Tibial nerve (tissue), 4 donors: ENCODE measurements around the gene TBC1D24. TPM values are rescaled to one million over a fixed set of nuclear protein-coding genes. Genes with fewer than 3 reads are reported as not detected.
A peak's percentile ranks its signal among the peaks of the same experiment; 100 is the strongest.

Source experiments
- DNase-seq, 2 donors: peaks; one replicate each; pipeline ENCODE4 v3.0.0-alpha.2; 2019; ENCODE audit warnings: low spot score in 2 of 2
- H3K27ac ChIP-seq, 4 donors: fragments of 200-600 bp; sonication (generic) in 3 of 4; one replicate each; pipeline ENCODE4 v1.5.1; 2017 to 2019; ENCODE audit warnings: mild to moderate bottlenecking in 1 of 4
- H3K27me3 ChIP-seq, 2 donors: fragments of 200-600 bp; sonication (generic) in 1 of 2; one replicate each; pipeline versions ENCODE4 v1.5.1 to v1.6.0; 2017 to 2019
- H3K36me3 ChIP-seq, 3 donors: fragments of 200-600 bp; sonication (generic); one replicate each; pipeline ENCODE4 v1.5.1; 2018 to 2019
- H3K4me1 ChIP-seq, 4 donors: fragments of 200-600 bp; sonication (generic) in 3 of 4; one replicate each; pipeline ENCODE4 v1.5.1; 2017 to 2019
- H3K4me3 ChIP-seq, 4 donors: fragments of 200-600 bp; sonication (generic) in 3 of 4; one replicate each; pipeline ENCODE4 v1.5.1; 2017 to 2019; ENCODE audit warnings: mild to moderate bottlenecking in 1 of 4, moderate library complexity in 1 of 4
- H3K9me3 ChIP-seq, 4 donors: fragments of 200-600 bp; sonication (generic) in 3 of 4; one replicate each; pipeline ENCODE4 v1.5.1; 2017 to 2019
- EP300 ChIP-seq, 2 donors: sonication (generic); formaldehyde crosslinking; IDR thresholded peaks; one replicate each; pipeline ENCODE4 v1.6.1; 2017; ENCODE audit warnings: antibody characterized with exemption in 2 of 2, mild to moderate bottlenecking in 1 of 2
- POLR2A ChIP-seq, 2 donors: fragments of 450-650 bp; IDR thresholded peaks; one replicate each; pipeline ENCODE4 v1.6.1; 2017; ENCODE audit warnings: antibody characterized with exemption in 2 of 2, mild to moderate bottlenecking in 2 of 2, moderate library complexity in 2 of 2
- WGBS, 2 donors: methylation state at CpG; one replicate each; pipeline ENCODE4 v1.1.5; 2018; 5-methylcytosine and 5-hydroxymethylcytosine counted together
- total RNA-seq, 4 donors: library from RNA; depleted of rRNA; stranded (reverse); fragments of >200 nt; gene quantifications; one replicate each; pipeline ENCODE4 v1.1.0, GENCODE V29; 2016
- TF ChIP-seq, protein P1 (sequence below), 5 experiments: fragments of 200-600 bp in 3 of 5; fragments of 450-650 bp in 2 of 5; sonication (generic) in 3 of 5; IDR thresholded peaks; one replicate each; pipeline ENCODE4 v1.5.1; 2016 to 2019; ENCODE audit warnings: antibody characterized with exemption in 5 of 5, mild to moderate bottlenecking in 3 of 5, moderate library complexity in 2 of 5

TBC1D24 gene
- total RNA-seq, 4 donors from 2014 or later: 12.0 to 18.3 (median 16.3) TPM

DNA sequence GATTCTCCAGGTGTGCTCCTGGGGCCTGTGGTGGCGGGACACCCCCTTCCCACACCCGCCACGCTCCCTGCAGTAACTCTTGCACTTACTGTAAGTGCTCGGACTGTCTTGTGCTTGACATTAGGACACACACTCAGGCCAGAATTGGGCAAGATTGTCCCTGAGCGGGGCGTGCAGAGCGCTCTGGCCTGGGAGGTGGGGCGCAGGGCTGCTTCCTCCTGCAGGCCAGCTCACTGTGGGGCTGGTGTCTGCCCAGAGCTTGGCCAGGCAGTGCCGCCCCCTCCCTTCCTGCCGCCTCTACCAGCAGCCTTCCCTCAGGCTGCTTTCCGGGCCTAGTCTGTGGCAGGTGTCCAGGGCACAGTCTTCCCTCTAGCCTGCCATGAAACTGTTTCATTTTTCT, 32.7 kb downstream of the TBC1D24 start:
- TF ChIP-seq, protein P1, sequence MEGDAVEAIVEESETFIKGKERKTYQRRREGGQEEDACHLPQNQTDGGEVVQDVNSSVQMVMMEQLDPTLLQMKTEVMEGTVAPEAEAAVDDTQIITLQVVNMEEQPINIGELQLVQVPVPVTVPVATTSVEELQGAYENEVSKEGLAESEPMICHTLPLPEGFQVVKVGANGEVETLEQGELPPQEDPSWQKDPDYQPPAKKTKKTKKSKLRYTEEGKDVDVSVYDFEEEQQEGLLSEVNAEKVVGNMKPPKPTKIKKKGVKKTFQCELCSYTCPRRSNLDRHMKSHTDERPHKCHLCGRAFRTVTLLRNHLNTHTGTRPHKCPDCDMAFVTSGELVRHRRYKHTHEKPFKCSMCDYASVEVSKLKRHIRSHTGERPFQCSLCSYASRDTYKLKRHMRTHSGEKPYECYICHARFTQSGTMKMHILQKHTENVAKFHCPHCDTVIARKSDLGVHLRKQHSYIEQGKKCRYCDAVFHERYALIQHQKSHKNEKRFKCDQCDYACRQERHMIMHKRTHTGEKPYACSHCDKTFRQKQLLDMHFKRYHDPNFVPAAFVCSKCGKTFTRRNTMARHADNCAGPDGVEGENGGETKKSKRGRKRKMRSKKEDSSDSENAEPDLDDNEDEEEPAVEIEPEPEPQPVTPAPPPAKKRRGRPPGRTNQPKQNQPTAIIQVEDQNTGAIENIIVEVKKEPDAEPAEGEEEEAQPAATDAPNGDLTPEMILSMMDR (IDR thresholded peaks at IDR 0.05): no peak
- TF ChIP-seq EP300 (IDR thresholded peaks at IDR 0.05): peak in 1 of 2 donors; percentile 46
- Histone ChIP-seq H3K36me3 (no peaks in the 10 kb centered on the region), H3K9me3 (no peaks in the 10 kb centered on the region), H3K27me3 (no peaks in the 10 kb centered on the region), H3K4me1 (peaks cover 0 to 23% (median 7%) of the 10 kb centered on the region in 4 donors), H3K27ac (peak overlapping the region in 3 of 4 donors; percentile 53 to 79 (median 61)), H3K4me3 (no peak overlapping the region)
- no peak for DNase-seq
- WGBS, 2 donors: 73 to 76% methylated on average over 6 to 7 of the region's 11 CpGs

DNA sequence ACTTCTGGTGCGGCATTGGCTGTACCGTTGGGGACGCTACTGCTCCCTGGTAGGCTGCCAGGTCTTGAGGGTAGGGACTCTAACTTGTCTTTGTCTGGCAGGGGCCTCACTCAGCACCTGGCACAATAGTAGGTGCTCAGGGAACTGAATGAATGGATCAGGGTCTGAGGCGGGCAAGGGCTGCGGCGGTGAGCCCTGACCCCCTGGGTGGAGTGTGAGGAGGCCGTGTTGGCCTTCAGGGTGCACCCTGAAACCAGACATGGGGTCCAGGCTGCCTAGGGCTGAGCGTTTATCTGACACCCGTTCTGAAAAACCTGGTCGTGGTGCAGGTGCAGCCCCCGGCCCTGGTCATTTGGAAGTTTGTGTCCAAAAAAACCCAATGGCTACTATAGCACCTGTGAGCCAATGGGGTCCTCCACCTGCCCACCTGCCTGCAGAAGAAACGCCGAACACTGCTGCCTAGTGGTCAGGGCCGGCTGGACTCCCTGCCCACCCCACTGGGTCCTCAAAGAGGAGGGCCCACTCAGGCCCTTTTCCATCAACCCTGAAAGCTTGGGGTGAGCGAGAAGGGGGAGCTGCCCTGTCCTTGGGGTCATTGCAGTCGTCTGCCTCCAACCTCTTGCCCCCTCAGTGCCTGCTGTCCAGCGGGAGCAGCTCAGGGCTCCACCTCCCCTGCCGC, 33.9 kb downstream of the TBC1D24 start:
- 85 to 86% methylated on average over 18 of the region's 18 CpGs for whole genome bisulfite sequencing, 2 donors
- no peak for TF ChIP-seq POLR2A (IDR thresholded peaks at IDR 0.05)
- TF ChIP-seq, protein P1 (IDR thresholded peaks at IDR 0.05): no peak
- no peak for TF ChIP-seq EP300 (IDR thresholded peaks at IDR 0.05)
- H3K27ac ChIP-seq: no peak overlapping the region
- peaks cover 0 to 24% (median 8%) of the 10 kb centered on the region in 4 donors for H3K4me1 ChIP-seq
- DNase-seq: no peak
- no peaks in the 10 kb centered on the region for H3K9me3 ChIP-seq
- H3K27me3 ChIP-seq: no peaks in the 10 kb centered on the region
- no peak overlapping the region for H3K4me3 ChIP-seq
- no peaks in the 10 kb centered on the region for H3K36me3 ChIP-seq

DNA sequence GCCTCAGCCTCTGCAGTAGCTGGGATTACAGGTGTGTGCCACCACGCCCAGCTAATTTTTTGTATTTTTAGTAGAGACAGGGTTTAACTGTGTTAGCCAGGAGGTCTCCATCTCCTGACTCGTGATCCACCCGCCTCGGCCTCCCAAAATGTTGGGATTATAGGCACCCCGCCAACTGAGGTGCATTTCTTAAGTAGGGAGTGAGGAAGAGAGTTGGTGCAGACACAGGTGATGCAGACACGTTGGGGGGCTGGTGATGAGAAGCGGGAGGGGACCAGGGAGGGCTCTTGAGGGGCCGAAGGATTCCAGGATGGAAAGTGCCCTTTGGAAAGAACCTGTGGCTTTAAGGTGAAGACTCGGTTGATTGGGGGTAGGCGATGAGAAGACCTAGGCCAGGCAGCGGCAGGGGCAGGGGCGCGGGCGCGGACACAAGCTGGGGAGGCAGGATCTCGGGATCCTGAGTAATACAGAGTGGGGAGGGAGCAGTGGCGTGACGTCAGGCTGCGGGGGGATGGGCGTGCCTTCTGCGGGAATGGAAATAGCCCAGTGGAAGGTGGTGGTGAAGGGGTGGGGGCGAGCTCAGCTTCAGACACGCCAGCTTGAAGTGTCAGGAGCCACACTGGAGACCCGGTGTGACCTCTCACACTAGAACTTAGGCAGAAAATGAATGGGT, 36.3 kb downstream of the TBC1D24 start:
- Histone ChIP-seq H3K36me3 (peaks cover 0 to under 1% (median 0%) of the 10 kb centered on the region in 3 donors), H3K9me3 (no peaks in the 10 kb centered on the region), H3K27me3 (no peaks in the 10 kb centered on the region), H3K4me3 (peak overlapping the region in 1 of 4 donors; percentile 13), H3K27ac (peak overlapping the region in 2 of 4 donors; percentile 8 to 52), H3K4me1 (peaks cover 0 to 40% (median 22%) of the 10 kb centered on the region in 4 donors)
- TF ChIP-seq, protein P1 (IDR thresholded peaks at IDR 0.05): no peak
- peak in 1 of 2 donors; percentile 26 for TF ChIP-seq EP300 (IDR thresholded peaks at IDR 0.05)
- 38 to 47% methylated on average over 24 of the region's 24 CpGs for WGBS, 2 donors
- peak; percentile 65 to 71 for DNase-seq

DNA sequence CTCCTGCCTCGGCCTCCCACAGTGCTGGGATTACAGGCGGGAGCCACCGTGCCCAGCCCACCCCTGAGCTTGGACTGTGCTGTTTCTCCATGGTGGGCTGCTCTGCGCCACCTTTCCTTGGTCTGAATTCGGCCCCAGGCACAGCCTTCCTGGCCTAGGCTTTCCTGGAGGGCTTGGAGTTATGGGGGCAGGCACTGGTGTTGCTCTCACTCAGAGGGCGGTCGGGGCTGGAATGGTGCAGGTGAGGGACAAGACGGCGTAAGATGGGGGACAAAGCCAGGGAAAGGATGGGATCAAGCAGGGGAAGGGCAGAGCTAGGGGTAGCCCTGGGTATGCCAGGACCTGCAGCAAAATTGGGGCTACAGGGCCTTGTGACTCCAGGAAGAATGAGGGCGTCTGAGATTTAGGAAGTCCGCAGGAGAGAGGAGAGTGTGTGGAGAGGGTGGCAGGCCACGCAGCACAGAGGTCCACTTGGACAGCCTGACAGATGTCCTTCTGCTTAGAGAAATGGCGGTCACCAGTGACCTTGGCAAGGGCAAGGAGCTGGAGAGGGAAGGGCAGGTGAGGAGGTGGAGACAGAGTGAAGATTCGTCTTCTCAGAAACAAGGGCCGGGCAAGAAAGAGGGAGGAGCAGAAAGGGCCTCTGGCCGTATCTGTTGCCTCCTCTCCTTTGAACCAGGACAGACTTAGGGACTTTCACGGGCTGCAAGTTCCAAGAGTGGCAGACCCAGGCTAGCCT, 37.2 kb downstream of the TBC1D24 start:
- peak overlapping the region in 3 of 4 donors; percentile 98 to 100 (median 99) for H3K27ac ChIP-seq
- TF ChIP-seq EP300 (IDR thresholded peaks at IDR 0.05): no peak
- no peak for TF ChIP-seq POLR2A (IDR thresholded peaks at IDR 0.05)
- TF ChIP-seq, protein P1 (IDR thresholded peaks at IDR 0.05): no peak
- H3K9me3 ChIP-seq: no peaks in the 10 kb centered on the region
- no peak for DNase-seq
- H3K4me3 ChIP-seq: no peak overlapping the region
- H3K27me3 ChIP-seq: no peaks in the 10 kb centered on the region
- H3K36me3 ChIP-seq: peaks cover 0 to 4% (median 0%) of the 10 kb centered on the region in 3 donors
- peaks cover 0 to 49% (median 31%) of the 10 kb centered on the region in 4 donors for H3K4me1 ChIP-seq
- 89 to 90% methylated on average over 15 to 16 of the region's 17 CpGs for WGBS, 2 donors
